IMR-90 (cell line): ENCODE data around the gene PPP3CB. TPM values are rescaled to one million over a fixed set of nuclear protein-coding genes. Genes with fewer than 3 reads are reported as not detected.
A peak's percentile ranks its signal among the peaks of the same experiment; 100 is the strongest.
"Not testable (repeated sequence)": the region's sequence is repeated elsewhere in the genome, so short reads cannot be mapped to it uniquely, and the experiment has no call there.

ENCODE experiments used
- ATAC-seq: fragments of 200-7000 bp; cut with Tn5 transposase; 2 replicates; pipeline ENCODE4 v1.9.1; 2020; ENCODE audit warnings: low read depth, mild to moderate bottlenecking, moderate library complexity
- BruUV-seq: library from RNA; stranded (reverse); fragments of 400-500 nt; replicated peaks from 2 replicates; lab custom pipeline; 2021; lab: Mats Ljungman, UMichigan
- CTCF ChIA-PET: fragments of 300-600 bp; formaldehyde crosslinking; extraction: SDS; loops from one replicate; lab custom pipeline; 2021; ENCODE audit warnings: antibody characterized with exemption; lab: Yijun Ruan, JAX
- POLR2A ChIA-PET: fragments of 300-600 bp; sonication (Branson Sonifier 250); formaldehyde crosslinking; loops from one replicate; lab custom pipeline; 2022; ENCODE audit warnings: antibody characterized with exemption; ENCODE audit not compliant: unreplicated experiment; lab: Charles Lee
- DNase-seq: peaks from one replicate; pipeline ENCODE4 v3.0.0; 2013
- H2AFZ ChIP-seq: replicated peaks from 2 replicates; pipeline ENCODE3; 2013; ENCODE audit warnings: low read length, mild to moderate bottlenecking; ENCODE audit not compliant: poor library complexity
- H2AK5ac ChIP-seq: 2 replicates; pipeline ENCODE4 v1.6.1; 2013; ENCODE audit warnings: low read depth, low read length, inconsistent platforms
- H2AK9ac ChIP-seq: replicated peaks from 2 replicates; pipeline ENCODE3; 2013; ENCODE audit warnings: mild to moderate bottlenecking, low read depth, low read length, moderate library complexity; ENCODE audit not compliant: poor library complexity
- H2BK120ac ChIP-seq: 2 replicates; pipeline ENCODE4 v1.6.1; 2013; ENCODE audit warnings: low read depth, low read length, inconsistent platforms
- H2BK15ac ChIP-seq: 3 replicates; pipeline ENCODE4 v1.6.1; 2013; ENCODE audit warnings: low read depth, low read length, inconsistent platforms
- H2BK20ac ChIP-seq: 2 replicates; pipeline ENCODE4 v1.6.1; 2013; ENCODE audit warnings: low read depth, mild to moderate bottlenecking, inconsistent platforms, low read length, moderate library complexity
- H2BK5ac ChIP-seq: 2 replicates; pipeline ENCODE4 v1.6.1; 2013; ENCODE audit warnings: mild to moderate bottlenecking, low read depth, low read length, inconsistent platforms; ENCODE audit not compliant: poor library complexity, severe bottlenecking
- H3K14ac ChIP-seq: replicated peaks from 2 replicates; pipeline ENCODE4 v1.6.1; 2013; ENCODE audit warnings: low read depth, low read length, inconsistent platforms
- H3K18ac ChIP-seq: 2 replicates; pipeline ENCODE4 v1.6.1; 2013; ENCODE audit warnings: low read depth, low read length, control low read depth
- H3K23ac ChIP-seq: 2 replicates; pipeline ENCODE4 v1.6.1; 2013; ENCODE audit warnings: low read depth, low read length, inconsistent platforms
- H3K27ac ChIP-seq: 2 replicates; pipeline ENCODE4 v1.5.1; 2013; ENCODE audit warnings: mild to moderate bottlenecking, control low read depth, low read length; ENCODE audit not compliant: insufficient read depth
- H3K27me3 ChIP-seq: 2 replicates; pipeline ENCODE4 v1.6.1; 2013; ENCODE audit warnings: low read length; ENCODE audit not compliant: control insufficient read depth, insufficient read depth
- H3K36me3 ChIP-seq: 2 replicates; pipeline ENCODE4 v1.6.1; 2013; ENCODE audit warnings: low read length, mixed read lengths; ENCODE audit not compliant: control insufficient read depth, insufficient read depth
- H3K4ac ChIP-seq: 2 replicates; pipeline ENCODE4 v1.6.1; 2013; ENCODE audit warnings: low read depth, low read length, inconsistent platforms
- H3K4me1 ChIP-seq: 2 replicates; pipeline ENCODE4 v1.6.1; 2013; ENCODE audit warnings: low read length, mixed read lengths; ENCODE audit not compliant: control insufficient read depth, insufficient read depth
- H3K4me2 ChIP-seq: 2 replicates; pipeline ENCODE4 v1.6.1; 2013; ENCODE audit warnings: low read depth, mild to moderate bottlenecking, control low read depth, low read length, moderate library complexity
- H3K4me3 ChIP-seq: 2 replicates; pipeline ENCODE4 v1.5.1; 2013; ENCODE audit warnings: low read depth, mild to moderate bottlenecking, control low read depth, low read length, moderate library complexity; ENCODE audit not compliant: insufficient read depth
- H3K56ac ChIP-seq: 2 replicates; pipeline ENCODE4 v1.6.1; 2013; ENCODE audit warnings: low read length, inconsistent platforms; ENCODE audit not compliant: insufficient read depth; ENCODE audit errors: extremely low read depth
- H3K79me1 ChIP-seq, 2 experiments: 2 replicates each; pipeline ENCODE4 v1.6.1; 2013; ENCODE audit warnings: low read length in 2 of 2, inconsistent platforms in 1 of 2, low read depth in 1 of 2
- H3K9ac ChIP-seq: 2 replicates; pipeline ENCODE4 v1.6.1; 2013; ENCODE audit warnings: low read depth, low read length, control low read depth
- H3K9me1 ChIP-seq: 2 replicates; pipeline ENCODE4 v1.6.1; 2013; ENCODE audit warnings: low read length, inconsistent platforms; ENCODE audit not compliant: insufficient read depth
- H3K9me3 ChIP-seq: 2 replicates; pipeline ENCODE4 v1.6.1; 2013; ENCODE audit warnings: low read length; ENCODE audit not compliant: control insufficient read depth, insufficient read depth
- H4K20me1 ChIP-seq: 2 replicates; pipeline ENCODE4 v1.6.1; 2013; ENCODE audit warnings: low read length, inconsistent platforms; ENCODE audit not compliant: insufficient read depth
- H4K5ac ChIP-seq: 2 replicates; pipeline ENCODE4 v1.6.1; 2013; ENCODE audit warnings: mild to moderate bottlenecking, low read depth, low read length, control low read depth
- H4K8ac ChIP-seq, 2 experiments: 2 replicates each; pipeline ENCODE4 v1.6.1; 2013; ENCODE audit warnings: low read depth in 2 of 2, low read length in 2 of 2, control low read depth in 1 of 2, inconsistent platforms in 1 of 2
- H4K91ac ChIP-seq: 2 replicates; pipeline ENCODE4 v1.6.1; 2013; ENCODE audit warnings: low read depth, low read length, inconsistent platforms; ENCODE audit not compliant: insufficient read depth
- CTCF ChIP-seq: conservative IDR thresholded peaks from 2 replicates; pipeline ENCODE4 v1.5.1; 2012; ENCODE audit warnings: mild to moderate bottlenecking, low read depth, low read length, improper control_type of control experiment
- MXI1 ChIP-seq: IDR thresholded peaks from 2 replicates; pipeline ENCODE4 v1.6.1; 2012; ENCODE audit warnings: low read depth, mild to moderate bottlenecking, low read length, moderate library complexity, borderline replicate concordance
- POLR2A ChIP-seq: IDR thresholded peaks from 2 replicates; pipeline ENCODE4 v1.6.1; 2012; ENCODE audit warnings: mild to moderate bottlenecking, low read depth, low read length
- WGBS, 2 experiments: methylation state at CpG; one replicate each; pipeline versions ENCODE4 v1.1.5 to v1.1.7; 2013; ENCODE audit warnings: missing lambda C conversion rate in 2 of 2; ENCODE audit not compliant: insufficient read length in 1 of 2; ENCODE audit errors: extremely low coverage in 2 of 2; 5-methylcytosine and 5-hydroxymethylcytosine counted together
- dilution Hi-C: fragments of 300-500 bp; cut with HindIII; formaldehyde crosslinking; loops from one replicate; pipeline ENCODE4 v1.14.3; 2018; ENCODE audit warnings: low sequenced_read_pairs; ENCODE audit not compliant: unreplicated experiment
- in situ Hi-C: fragments of 300-500 bp; cut with MboI; formaldehyde crosslinking; loops from 3 replicates; pipeline ENCODE4 v1.14.3; 2019; ENCODE audit warnings: low sequenced_read_pairs, inconsistent platforms, mixed read lengths
- intact Hi-C: fragments of 100-400 bp; cut with micrococcal nuclease; formaldehyde crosslinking; loops from 2 replicates; pipeline ENCODE4 v1.10.0; 2022
- polyA plus RNA-seq, 3 experiments: library from polyadenylated mRNA; depleted of rRNA; stranded (reverse); fragments of >200 nt; gene quantifications; 2 replicates each; pipeline ENCODE4 v1.2.3, GENCODE V29; 2012; ENCODE audit warnings: low replicate concordance in 1 of 3
- total RNA-seq: library from RNA; depleted of rRNA; stranded (reverse); fragments of >200 nt; gene quantifications from 2 replicates; pipeline ENCODE4 v1.2.3, GENCODE V29; 2012

Gene PPP3CB
- total and polyA plus RNA-seq, 2 of the 4 experiments (the other 2 are of a cell fraction) = 22.9 to 36.4 TPM

GRCh38 chr10:73398024-73398423, 97.8 kb downstream of the PPP3CB start:
- ATAC-seq = no peak
- peaks cover 15% of the 10 kb centered on the region; the same call in 1 of the 2 replicates for H4K20me1 ChIP-seq
- CTCF ChIA-PET = no interaction called here

GRCh38 chr10:73394325-73394724, 101.5 kb downstream of the PPP3CB start:
- POLR2A ChIA-PET, H2AK9ac ChIP-seq: not testable (repeated sequence)

More at GRCh38 chr10:73398024-73398423, 97.8 kb downstream of the PPP3CB start:
- no peak overlapping the region for H3K4me3 ChIP-seq
- in situ Hi-C loops (no loop called here), dilution Hi-C loops (no loop called here), intact Hi-C loops (no loop called here)
- no peaks in the 10 kb centered on the region for H3K27me3 ChIP-seq
- no peak overlapping the region for H4K5ac ChIP-seq
- BruUV-seq = no TSS peak
- no peak overlapping the region for H4K8ac ChIP-seq
- no peak overlapping the region for H3K4ac ChIP-seq
- no peak for DNase-seq
- H3K9me1 ChIP-seq = peaks cover 2% of the 10 kb centered on the region; the same call in 1 of the 2 replicates
- no peak for TF ChIP-seq POLR2A
- TF ChIP-seq MXI1 = no peak
- peak; percentile 12; the same call in 1 of the 2 replicates for TF ChIP-seq CTCF
- H3K4me2 ChIP-seq = no peak overlapping the region
- no peak overlapping the region for H2AFZ ChIP-seq
- H3K9ac ChIP-seq = no peak overlapping the region
- H2BK15ac ChIP-seq = no peak overlapping the region
- H2BK5ac ChIP-seq = no peak overlapping the region
- H2AK5ac ChIP-seq = no peak overlapping the region
- no peak overlapping the region for H3K14ac ChIP-seq
- no peak overlapping the region for H2BK20ac ChIP-seq
- H3K23ac ChIP-seq = no peak overlapping the region
- no peak overlapping the region for H3K18ac ChIP-seq
- H3K79me1 ChIP-seq = peaks cover 14 to 33% of the 10 kb centered on the region in 2 experiments
- H2AK9ac ChIP-seq = no peak overlapping the region
- no peak overlapping the region for H4K91ac ChIP-seq
- no peak overlapping the region for H3K56ac ChIP-seq
- H3K4me1 ChIP-seq = no peaks in the 10 kb centered on the region
- POLR2A ChIA-PET = no interaction called here
- H3K27ac ChIP-seq = no peak overlapping the region
- no CpG with 5 or more reads among the region's 6 CpGs for WGBS, 2 experiments
- H2BK120ac ChIP-seq = no peak overlapping the region
- no peaks in the 10 kb centered on the region for H3K9me3 ChIP-seq
- H3K36me3 ChIP-seq = peaks cover 11% of the 10 kb centered on the region

More at GRCh38 chr10:73394325-73394724, 101.5 kb downstream of the PPP3CB start:
- H4K20me1 ChIP-seq, intact Hi-C loops, DNase-seq, H3K4me2 ChIP-seq, H3K4ac ChIP-seq, in situ Hi-C loops, H4K91ac ChIP-seq, H3K14ac ChIP-seq, H3K9ac ChIP-seq, H3K9me3 ChIP-seq, H2AFZ ChIP-seq, H3K18ac ChIP-seq, H4K8ac ChIP-seq, H2BK20ac ChIP-seq, ATAC-seq, H2BK5ac ChIP-seq, H3K9me1 ChIP-seq, BruUV-seq, H3K23ac ChIP-seq, H3K56ac ChIP-seq, CTCF ChIA-PET, H3K4me1 ChIP-seq, H3K27me3 ChIP-seq, H3K27ac ChIP-seq, H2AK5ac ChIP-seq, H2BK15ac ChIP-seq, dilution Hi-C loops, H2BK120ac ChIP-seq, H3K4me3 ChIP-seq, H4K5ac ChIP-seq: not testable (repeated sequence)
- H3K79me1 ChIP-seq = peaks cover 9 to 21% of the 10 kb centered on the region in 2 experiments
- no CpG with 5 or more reads among the region's 4 CpGs for WGBS, 2 experiments
- peaks cover 17% of the 10 kb centered on the region for H3K36me3 ChIP-seq
